NCI-H2196 treated with DMSO at 0.1 percent for 48 hours (cell line): ENCODE data around the gene HSPA1L.

Experiments used
- DNase-seq: peaks from one replicate; lab custom pipeline; 2025; ENCODE audit not compliant: unreplicated experiment; lab: John Stamatoyannopoulos, UW

Gene HSPA1L

GRCh38 chr6:31767096-31767645, 47.9 kb downstream of the HSPA1L start:
- DNase-seq, result no peak

- DNase-seq, result no peak
Observed at GRCh38 chr6:31765910-31766794, 48.9 kb downstream of the HSPA1L start.

DNA sequence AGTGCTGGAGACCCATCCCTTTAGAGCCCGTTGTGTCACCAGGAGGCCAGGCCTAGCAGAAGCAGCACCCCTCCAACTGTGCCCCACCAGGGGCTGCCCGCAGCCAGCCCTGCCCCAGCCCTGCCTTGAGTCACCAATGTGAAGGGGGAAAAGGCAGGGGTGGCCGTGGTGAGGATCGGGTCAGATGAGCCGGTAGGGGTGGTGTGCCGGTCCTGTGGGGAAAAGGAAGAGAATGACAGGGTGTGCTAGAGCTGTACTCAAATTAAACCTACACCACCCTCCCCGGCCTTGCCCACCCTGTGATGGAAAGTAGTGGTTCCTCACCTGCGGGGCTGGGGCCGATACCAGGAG, 49.5 kb downstream of the HSPA1L start:
- no peak for DNase-seq

DNA sequence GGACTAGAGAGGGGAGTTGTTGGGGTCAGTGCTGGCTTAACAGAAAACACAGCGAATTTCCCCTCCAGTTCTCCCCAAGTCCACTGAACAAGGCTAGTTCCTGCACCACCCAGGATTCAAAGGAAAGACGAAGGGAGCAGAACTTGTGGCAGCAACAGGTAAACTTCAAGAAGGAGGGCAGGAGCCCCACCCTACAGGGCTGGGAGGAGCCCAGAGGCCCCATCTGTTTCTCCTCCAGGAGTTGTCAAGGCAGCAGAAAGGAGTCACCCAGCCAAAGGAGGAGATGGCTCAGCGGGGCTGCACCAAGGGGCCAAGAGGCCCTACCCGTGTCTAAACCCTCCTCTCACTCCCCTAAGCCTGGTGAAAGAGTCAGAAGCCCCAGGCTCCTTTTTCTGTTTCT, 50.9 kb downstream of the HSPA1L start:
- no peak for DNase-seq

DNA sequence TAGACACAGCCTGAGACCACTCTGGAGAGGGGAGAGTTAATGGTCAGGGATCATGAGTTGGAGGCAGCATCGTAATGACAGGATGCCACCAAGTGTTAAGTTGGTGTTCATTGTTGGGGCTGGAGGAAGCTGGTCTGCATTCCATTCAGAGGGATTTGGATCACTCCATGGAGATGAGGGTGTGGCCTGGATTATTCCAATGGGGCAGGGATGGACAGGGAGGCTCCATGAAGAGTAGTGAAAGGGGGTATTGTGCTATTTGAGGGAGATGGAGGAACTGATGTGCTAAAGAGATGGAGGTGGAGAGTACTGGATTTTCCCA, 51.5 kb downstream of the HSPA1L start:
- no peak for DNase-seq

DNA sequence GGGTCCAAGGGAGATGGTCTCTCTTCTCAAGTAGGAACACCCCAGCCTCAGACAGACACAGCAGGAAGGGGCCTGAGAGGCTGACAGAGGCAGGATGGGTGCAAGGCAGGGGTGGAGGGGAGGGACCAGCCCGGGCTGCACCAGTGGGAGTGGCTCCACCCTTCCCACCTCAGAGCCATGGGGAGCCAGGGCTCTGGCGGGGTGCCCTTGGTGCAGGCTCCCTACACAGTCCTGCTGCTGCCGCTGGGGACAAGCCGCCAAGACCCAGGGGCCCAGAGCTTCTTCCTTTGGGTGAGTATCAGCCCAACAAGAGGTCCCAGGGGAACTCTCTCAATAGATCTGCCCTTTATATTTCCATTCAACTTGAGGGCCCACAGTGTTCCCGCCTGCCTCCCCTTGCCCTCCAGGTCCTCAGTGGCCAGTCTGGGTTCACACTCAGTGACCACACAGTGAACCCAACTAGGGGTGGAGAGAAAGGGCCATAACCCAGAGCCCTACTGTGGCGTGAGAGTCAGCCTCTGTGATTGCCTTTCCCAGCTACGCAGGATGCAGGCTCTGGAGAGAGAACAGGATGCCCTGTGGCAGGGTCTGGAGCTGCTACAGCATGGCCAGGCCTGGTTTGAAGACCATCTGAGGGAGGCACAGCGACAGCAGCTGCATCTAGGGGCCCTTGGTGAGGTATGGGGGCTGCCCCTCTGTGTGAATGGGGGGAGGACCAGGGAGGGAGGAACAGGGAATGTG, 52.0 kb downstream of the HSPA1L start:
- DNase-seq, result no peak

- no peak for DNase-seq
Observed at GRCh38 chr6:31762356-31762755, 52.7 kb downstream of the HSPA1L start, which contains the start of gene SAPCD1. TSS of gene SAPCD1 (plus strand) at chr6:31762656. CDS start at chr6:31763055, 399 bp downstream.

DNA sequence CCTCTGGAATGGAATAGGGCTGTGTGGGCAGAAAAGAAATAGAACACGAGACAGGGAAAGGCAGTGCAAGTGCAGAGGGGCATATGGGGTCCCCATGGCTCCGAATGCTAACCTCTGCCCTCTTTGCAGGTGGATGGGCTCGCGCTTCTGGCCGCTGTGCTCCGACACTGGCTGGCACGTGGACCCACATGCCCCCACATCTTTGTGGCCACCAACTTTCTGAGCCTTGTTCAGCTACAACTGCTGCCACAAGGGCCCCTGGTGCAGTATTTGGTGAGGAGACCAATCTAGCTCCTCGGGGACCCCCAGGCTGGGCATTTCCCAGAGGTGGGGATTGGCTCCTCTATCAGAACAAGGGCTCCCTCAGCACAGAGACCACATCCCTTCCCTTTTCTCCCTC, 53.7 kb downstream of the HSPA1L start:
- no peak for DNase-seq

GRCh38 chr6:31760790-31761189, 54.3 kb downstream of the HSPA1L start:
- no peak for DNase-seq
